Activated CD8-positive, alpha-beta T cell treated with anti-CD3 and anti-CD28 coated beads for 36 hours (primary cell): Measurements from ENCODE around the gene PAPPA2. TPM values are rescaled to one million over a fixed set of nuclear protein-coding genes. Genes with fewer than 3 reads are reported as not detected.
"Not testable (repeated sequence)": the region's sequence is repeated elsewhere in the genome, so short reads cannot be mapped to it uniquely, and the experiment has no call there.

Source experiments
- ATAC-seq: fragments of 200-7000 bp; cut with Tn5 transposase; one replicate; pipeline ENCODE4 v1.10.0; 2021; ENCODE audit warnings: mild to moderate bottlenecking, moderate library complexity
- CTCF ChIA-PET: fragments of 350-600 bp; sonication (Branson Sonifier 250); formaldehyde crosslinking; loops from one replicate; lab custom pipeline; 2021; ENCODE audit warnings: antibody characterized with exemption; lab: Charles Lee
- POLR2A ChIA-PET: fragments of 350-600 bp; sonication (Branson Sonifier 250); formaldehyde crosslinking; loops from one replicate; lab custom pipeline; 2021; ENCODE audit warnings: antibody characterized with exemption; lab: Charles Lee
- DNase-seq: peaks from one replicate; pipeline ENCODE4 v3.0.0-alpha.2; 2020
- H3K27ac Mint-ChIP-seq: one replicate; pipeline ENCODE4 v1.8.0; 2021; ENCODE audit warnings: mild to moderate bottlenecking, mixed read lengths
- H3K27me3 Mint-ChIP-seq: one replicate; pipeline ENCODE4 v1.8.0; 2021; ENCODE audit warnings: mixed read lengths
- H3K36me3 Mint-ChIP-seq: one replicate; pipeline ENCODE4 v1.8.0; 2021; ENCODE audit warnings: low read depth, mixed read lengths
- H3K4me1 Mint-ChIP-seq: one replicate; pipeline ENCODE4 v1.8.0; 2021; ENCODE audit warnings: low read depth, mixed read lengths
- H3K4me3 Mint-ChIP-seq: one replicate; pipeline ENCODE4 v1.8.0; 2021; ENCODE audit warnings: mild to moderate bottlenecking, moderate library complexity, mixed read lengths
- H3K9me3 Mint-ChIP-seq: one replicate; pipeline ENCODE4 v1.8.0; 2021; ENCODE audit warnings: mixed read lengths
- intact Hi-C: fragments of 100-400 bp; cut with micrococcal nuclease; formaldehyde crosslinking; loops from one replicate; pipeline ENCODE4 v1.10.0; 2022
- total RNA-seq, 2 experiments: library from RNA; stranded (reverse); gene quantifications; one replicate each; pipeline ENCODE4 v1.2.3, GENCODE V29; 2021
- TF ChIP-seq, protein P1 (sequence below): fragments of 200-600 bp; IDR thresholded peaks from one replicate; pipeline ENCODE4 v1.8.0; 2022; ENCODE audit warnings: antibody characterized with exemption, mild to moderate bottlenecking

Gene PAPPA2
- total RNA-seq, 2 experiments from 2014 or later, result 0.07 to 0.13 TPM

DNA sequence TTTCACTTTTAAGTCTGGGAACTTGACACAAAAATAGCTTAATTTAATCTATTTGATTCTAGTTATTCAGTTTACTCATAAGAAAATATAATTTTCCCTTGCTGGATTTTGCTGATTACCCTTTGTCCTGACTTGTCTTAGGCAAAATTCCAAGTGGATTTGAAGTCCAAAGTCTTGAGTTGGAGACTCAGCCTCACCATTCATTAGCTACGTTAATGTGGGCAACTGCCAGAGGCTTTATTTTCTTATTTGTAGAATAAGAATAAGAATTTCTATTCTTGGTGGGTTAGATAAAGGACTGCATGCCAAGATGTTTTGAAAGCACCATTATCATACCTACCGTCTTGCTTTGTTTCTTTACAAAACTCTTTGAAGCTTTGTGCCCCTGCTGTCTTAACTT lies 22.8 kb upstream of the PAPPA2 start:
- TF ChIP-seq, protein P1, sequence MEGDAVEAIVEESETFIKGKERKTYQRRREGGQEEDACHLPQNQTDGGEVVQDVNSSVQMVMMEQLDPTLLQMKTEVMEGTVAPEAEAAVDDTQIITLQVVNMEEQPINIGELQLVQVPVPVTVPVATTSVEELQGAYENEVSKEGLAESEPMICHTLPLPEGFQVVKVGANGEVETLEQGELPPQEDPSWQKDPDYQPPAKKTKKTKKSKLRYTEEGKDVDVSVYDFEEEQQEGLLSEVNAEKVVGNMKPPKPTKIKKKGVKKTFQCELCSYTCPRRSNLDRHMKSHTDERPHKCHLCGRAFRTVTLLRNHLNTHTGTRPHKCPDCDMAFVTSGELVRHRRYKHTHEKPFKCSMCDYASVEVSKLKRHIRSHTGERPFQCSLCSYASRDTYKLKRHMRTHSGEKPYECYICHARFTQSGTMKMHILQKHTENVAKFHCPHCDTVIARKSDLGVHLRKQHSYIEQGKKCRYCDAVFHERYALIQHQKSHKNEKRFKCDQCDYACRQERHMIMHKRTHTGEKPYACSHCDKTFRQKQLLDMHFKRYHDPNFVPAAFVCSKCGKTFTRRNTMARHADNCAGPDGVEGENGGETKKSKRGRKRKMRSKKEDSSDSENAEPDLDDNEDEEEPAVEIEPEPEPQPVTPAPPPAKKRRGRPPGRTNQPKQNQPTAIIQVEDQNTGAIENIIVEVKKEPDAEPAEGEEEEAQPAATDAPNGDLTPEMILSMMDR, result no peak
- peaks cover 3% of the 10 kb centered on the region for H3K27me3 Mint-ChIP-seq
- CTCF ChIA-PET, result no interaction called here
- H3K27ac Mint-ChIP-seq, result no peak overlapping the region
- POLR2A ChIA-PET, result no interaction called here
- ATAC-seq (no peak), DNase-seq (no peak)
- no peak overlapping the region for H3K4me3 Mint-ChIP-seq
- intact Hi-C loops, result loop anchor here (10.0 kb wide), 1 partner anchor 55 kb away; no protein-coding TSS in a partner anchor
- no peaks in the 10 kb centered on the region for H3K36me3 Mint-ChIP-seq
- no peaks in the 10 kb centered on the region for H3K9me3 Mint-ChIP-seq
- no peaks in the 10 kb centered on the region for H3K4me1 Mint-ChIP-seq

DNA sequence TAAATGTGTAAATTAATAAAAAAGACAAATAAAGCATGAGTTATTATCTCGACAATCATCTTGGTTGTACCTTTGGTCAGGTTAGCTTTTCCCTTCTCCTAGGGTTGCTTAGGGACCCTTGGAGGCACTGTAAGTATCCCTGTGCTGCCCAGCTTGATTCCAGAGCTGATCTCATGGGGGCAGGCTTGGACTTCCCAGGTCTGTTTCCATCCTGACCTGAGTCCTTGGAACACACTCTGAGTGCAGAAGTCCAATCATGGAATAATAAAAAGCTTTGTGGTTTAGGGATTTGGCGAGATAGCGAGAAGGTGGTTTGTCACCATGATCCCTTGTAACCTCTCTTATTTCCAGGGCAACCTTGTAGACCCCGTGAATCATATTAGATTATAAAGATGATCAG lies 18.7 kb upstream of the PAPPA2 start:
- TF ChIP-seq, protein P1, result no peak
- Mint-ChIP-seq H3K36me3 (no peaks in the 10 kb centered on the region), H3K9me3 (no peaks in the 10 kb centered on the region), H3K4me1 (no peaks in the 10 kb centered on the region), H3K27ac (no peak overlapping the region), H3K27me3 (peaks cover 5% of the 10 kb centered on the region), H3K4me3 (no peak overlapping the region)
- ChIA-PET CTCF (no interaction called here), POLR2A (no interaction called here)
- intact Hi-C loops, result loop anchor here (10.0 kb wide), 1 partner anchor 59 kb away; no protein-coding TSS in a partner anchor
- ATAC-seq (no peak), DNase-seq (no peak)

DNA sequence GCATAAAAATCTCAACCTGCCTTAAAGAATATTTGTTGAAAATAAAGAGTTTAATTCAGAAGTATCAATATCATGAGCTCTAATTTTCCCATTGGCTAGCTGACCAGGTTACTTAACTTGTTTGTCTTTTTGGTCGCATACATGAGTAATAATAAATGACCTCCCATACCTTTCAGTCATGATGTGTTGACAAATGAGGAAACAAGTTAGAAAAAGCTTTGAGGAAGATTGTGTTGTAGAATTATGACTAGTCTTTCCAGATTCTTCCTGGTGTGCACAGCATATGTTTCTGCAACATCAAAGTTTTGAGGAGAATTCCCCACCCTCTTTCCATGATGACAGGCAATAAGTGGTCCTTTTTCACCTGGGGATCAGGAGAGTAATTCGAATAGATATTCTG lies 17.6 kb upstream of the PAPPA2 start:
- TF ChIP-seq, protein P1, result no peak
- intact Hi-C loops, result loop anchor here (10.0 kb wide), 1 partner anchor 61 kb away; no protein-coding TSS in a partner anchor
- H3K27me3 Mint-ChIP-seq, result peaks cover 5% of the 10 kb centered on the region
- no peak for DNase-seq
- no peaks in the 10 kb centered on the region for H3K36me3 Mint-ChIP-seq
- H3K27ac Mint-ChIP-seq, result no peak overlapping the region
- no peaks in the 10 kb centered on the region for H3K4me1 Mint-ChIP-seq
- POLR2A ChIA-PET, result no interaction called here
- no peak overlapping the region for H3K4me3 Mint-ChIP-seq
- H3K9me3 Mint-ChIP-seq, result no peaks in the 10 kb centered on the region
- CTCF ChIA-PET, result no interaction called here
- no peak for ATAC-seq

DNA sequence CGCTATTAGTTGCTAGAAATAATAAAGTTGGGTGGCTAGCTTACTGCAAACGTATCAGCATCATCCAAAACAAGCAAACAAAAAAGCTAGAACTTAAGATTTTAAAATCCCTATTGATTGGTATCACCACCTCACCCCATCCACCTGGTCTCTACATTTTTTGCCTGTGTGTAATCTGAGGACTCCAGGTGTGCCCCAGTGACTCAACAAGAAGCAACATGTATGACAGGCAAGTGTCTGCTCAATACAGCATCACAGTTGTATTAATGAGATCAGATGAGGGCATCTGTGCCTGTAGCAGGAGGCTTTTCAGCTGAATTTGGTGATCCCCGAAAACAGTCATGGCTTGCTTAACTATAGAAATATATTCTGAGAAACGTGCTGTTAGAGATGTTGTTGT lies 14.6 kb upstream of the PAPPA2 start:
- ChIA-PET POLR2A (no interaction called here), CTCF (interaction anchor here (0.6 kb wide), 1 partner anchor 59 kb away, joined by 3 read pairs; no protein-coding TSS in a partner anchor)
- no peak overlapping the region for H3K4me3 Mint-ChIP-seq
- ATAC-seq (no peak), DNase-seq (no peak)
- no peak overlapping the region for H3K27ac Mint-ChIP-seq
- intact Hi-C loops, result loop anchor here (10.0 kb wide), 1 partner anchor 64 kb away; no protein-coding TSS in a partner anchor
- peaks cover 5% of the 10 kb centered on the region for H3K27me3 Mint-ChIP-seq
- H3K36me3 Mint-ChIP-seq, result no peaks in the 10 kb centered on the region
- no peaks in the 10 kb centered on the region for H3K4me1 Mint-ChIP-seq
- H3K9me3 Mint-ChIP-seq, result peaks cover 5% of the 10 kb centered on the region
- TF ChIP-seq, protein P1, result no peak

DNA sequence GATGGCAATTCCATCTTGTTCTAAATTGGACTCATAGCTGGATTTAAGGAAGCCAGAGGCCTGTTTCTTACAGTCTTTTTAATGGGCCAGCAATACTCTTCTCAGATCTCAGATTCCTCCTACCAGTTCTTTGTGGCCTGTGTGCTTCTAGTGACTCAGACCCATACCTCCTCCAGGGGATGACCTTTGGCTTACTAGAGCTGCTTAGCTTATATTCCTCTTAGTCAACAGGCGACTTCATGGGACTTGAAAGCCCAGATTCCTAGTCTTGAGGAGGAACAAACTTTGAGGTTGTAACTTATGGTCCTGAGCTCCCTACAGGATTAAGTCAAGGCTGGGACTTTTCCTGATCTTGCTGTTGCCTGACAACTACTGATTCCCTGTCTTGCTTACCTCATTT lies 12.4 kb upstream of the PAPPA2 start:
- Mint-ChIP-seq H3K27me3 (peaks cover 2% of the 10 kb centered on the region), H3K27ac (no peak overlapping the region), H3K36me3 (no peaks in the 10 kb centered on the region), H3K9me3 (peaks cover 5% of the 10 kb centered on the region), H3K4me3 (no peak overlapping the region), H3K4me1 (no peaks in the 10 kb centered on the region)
- DNase-seq (no peak), ATAC-seq (no peak)
- intact Hi-C loops, result no loop called here
- CTCF ChIA-PET, result no interaction called here
- TF ChIP-seq, protein P1, result no peak
- POLR2A ChIA-PET, result no interaction called here

DNA sequence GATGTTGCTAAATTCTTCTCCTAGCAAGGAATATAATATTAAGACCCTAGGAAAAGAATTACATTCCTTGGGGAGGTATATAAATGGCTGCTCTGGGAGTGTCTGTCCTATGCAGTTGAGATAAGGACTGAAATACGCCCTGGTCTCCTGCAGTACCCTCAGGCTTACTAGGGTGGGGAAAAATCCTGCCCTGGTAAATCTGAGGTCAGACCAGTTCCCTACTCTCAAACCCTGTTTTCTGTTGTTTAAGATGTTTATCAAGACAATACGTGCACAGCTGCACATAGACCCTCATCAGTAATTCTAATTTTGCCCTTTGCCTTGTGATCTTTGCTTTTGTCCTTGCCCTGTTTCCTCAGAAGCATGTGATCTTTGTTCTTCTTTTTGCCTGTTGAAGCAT lies 11.2 kb upstream of the PAPPA2 start:
- CTCF ChIA-PET, H3K4me3 Mint-ChIP-seq, H3K36me3 Mint-ChIP-seq, H3K27me3 Mint-ChIP-seq, DNase-seq, POLR2A ChIA-PET, H3K9me3 Mint-ChIP-seq, intact Hi-C loops, H3K4me1 Mint-ChIP-seq, ATAC-seq, H3K27ac Mint-ChIP-seq: not testable (repeated sequence)
